Nephron progenitor cell (in vitro differentiated cells): ENCODE data around the gene SLC44A1.

Experiments
- DNase-seq: peaks from one replicate; pipeline ENCODE4 v3.0.0; 2021
- H3K27ac Mint-ChIP-seq: 2 replicates; pipeline ENCODE4 v1.8.0; 2021; ENCODE audit warnings: mild to moderate bottlenecking, moderate library complexity, mixed read lengths
- H3K27me3 Mint-ChIP-seq: 2 replicates; pipeline ENCODE4 v1.8.0; 2021; ENCODE audit warnings: mild to moderate bottlenecking, low read depth, mixed read lengths; ENCODE audit not compliant: poor library complexity
- H3K36me3 Mint-ChIP-seq: 2 replicates; pipeline ENCODE4 v1.8.0; 2021; ENCODE audit warnings: low read depth, mixed read lengths
- H3K4me1 Mint-ChIP-seq: 2 replicates; pipeline ENCODE4 v1.8.0; 2021; ENCODE audit warnings: mixed read lengths
- H3K4me3 Mint-ChIP-seq: 2 replicates; pipeline ENCODE4 v1.8.0; 2021; ENCODE audit warnings: mild to moderate bottlenecking, moderate library complexity, mixed read lengths
- H3K9me3 Mint-ChIP-seq: 2 replicates; pipeline ENCODE4 v1.8.0; 2021; ENCODE audit warnings: mild to moderate bottlenecking, moderate library complexity, mixed read lengths
- TF ChIP-seq, protein P1 (sequence below): fragments of 200-600 bp; sonication (generic); IDR thresholded peaks from 2 replicates; pipeline ENCODE4 v1.5.0; 2021; ENCODE audit warnings: antibody characterized with exemption

Gene SLC44A1

DNA sequence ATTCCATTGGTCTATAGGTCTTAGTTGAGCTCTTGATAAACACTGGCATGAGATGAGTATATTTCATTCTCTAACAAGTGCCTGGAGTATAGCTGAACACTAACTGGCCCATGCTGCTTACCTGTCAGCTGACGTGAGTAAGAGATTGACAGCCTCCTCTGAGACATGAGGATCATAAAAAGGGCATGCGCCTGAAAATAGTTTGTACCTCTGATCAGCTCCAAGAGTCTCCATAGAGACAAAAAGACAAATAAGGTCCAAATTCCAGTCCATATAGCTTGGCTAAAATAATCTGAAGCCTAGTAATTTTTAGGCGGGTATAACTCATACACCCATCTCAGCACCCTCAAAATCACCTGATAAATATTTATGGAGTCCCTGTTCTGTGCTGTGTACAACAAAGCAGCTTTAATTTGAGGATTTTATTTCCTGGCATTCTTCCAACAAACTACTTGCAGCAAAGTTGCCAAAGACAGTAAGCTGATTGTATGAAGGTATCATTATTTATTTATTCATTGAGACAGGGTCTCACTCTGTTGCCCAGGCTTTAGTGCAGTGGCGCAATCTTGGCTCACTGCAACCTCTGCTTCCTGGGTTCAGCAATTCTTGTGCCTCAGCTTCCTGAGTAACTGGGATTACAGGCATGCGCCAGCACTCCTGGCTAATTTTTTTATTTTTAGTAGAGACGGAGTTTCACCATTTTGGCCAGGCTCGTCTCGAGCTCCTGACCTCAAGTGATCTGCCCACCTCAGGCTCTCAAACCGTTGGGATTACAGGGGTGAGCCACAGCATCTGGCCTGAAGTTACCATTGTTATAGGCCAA lies 187.2 kb downstream of the SLC44A1 start:
- Mint-ChIP-seq H3K4me3 (no peak overlapping the region), H3K27me3 (peaks cover 6% of the 10 kb centered on the region), H3K4me1 (peaks cover 30% of the 10 kb centered on the region), H3K27ac (no peak overlapping the region), H3K9me3 (peaks cover 23% of the 10 kb centered on the region), H3K36me3 (peaks cover 9% of the 10 kb centered on the region)
- DNase-seq, result no peak
- TF ChIP-seq, protein P1, sequence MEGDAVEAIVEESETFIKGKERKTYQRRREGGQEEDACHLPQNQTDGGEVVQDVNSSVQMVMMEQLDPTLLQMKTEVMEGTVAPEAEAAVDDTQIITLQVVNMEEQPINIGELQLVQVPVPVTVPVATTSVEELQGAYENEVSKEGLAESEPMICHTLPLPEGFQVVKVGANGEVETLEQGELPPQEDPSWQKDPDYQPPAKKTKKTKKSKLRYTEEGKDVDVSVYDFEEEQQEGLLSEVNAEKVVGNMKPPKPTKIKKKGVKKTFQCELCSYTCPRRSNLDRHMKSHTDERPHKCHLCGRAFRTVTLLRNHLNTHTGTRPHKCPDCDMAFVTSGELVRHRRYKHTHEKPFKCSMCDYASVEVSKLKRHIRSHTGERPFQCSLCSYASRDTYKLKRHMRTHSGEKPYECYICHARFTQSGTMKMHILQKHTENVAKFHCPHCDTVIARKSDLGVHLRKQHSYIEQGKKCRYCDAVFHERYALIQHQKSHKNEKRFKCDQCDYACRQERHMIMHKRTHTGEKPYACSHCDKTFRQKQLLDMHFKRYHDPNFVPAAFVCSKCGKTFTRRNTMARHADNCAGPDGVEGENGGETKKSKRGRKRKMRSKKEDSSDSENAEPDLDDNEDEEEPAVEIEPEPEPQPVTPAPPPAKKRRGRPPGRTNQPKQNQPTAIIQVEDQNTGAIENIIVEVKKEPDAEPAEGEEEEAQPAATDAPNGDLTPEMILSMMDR, result no peak

DNA sequence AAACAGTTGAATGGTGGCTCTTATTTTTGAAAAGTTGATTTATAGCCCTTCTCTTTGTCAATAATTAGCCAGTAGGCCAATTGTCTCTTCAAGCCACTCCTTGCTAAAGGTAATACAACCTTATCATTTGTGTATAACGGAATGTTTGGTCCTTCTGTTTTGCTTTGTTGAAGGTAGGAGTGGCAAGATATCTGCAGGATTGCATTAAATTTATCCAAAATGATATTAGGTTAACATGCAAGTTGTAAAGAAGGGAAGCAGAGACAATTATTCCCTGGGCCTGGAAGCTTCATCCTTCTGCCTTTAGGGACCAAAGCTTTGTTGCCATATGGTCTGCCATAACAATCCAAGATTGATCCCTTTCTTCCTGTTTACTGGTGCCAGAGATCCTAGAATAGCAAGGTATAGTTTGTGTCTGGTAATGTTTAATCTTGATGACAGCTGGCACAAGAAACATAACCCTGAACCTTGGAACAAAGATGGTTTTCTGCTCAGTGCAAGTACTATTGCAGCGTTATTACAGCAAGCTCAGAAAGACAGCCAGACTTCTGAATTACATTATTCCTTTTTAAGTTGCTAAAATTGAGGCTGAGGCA lies 187.9 kb downstream of the SLC44A1 start:
- no peak for DNase-seq
- Mint-ChIP-seq H3K27ac (peak overlapping the region; percentile 71), H3K9me3 (peaks cover 27% of the 10 kb centered on the region), H3K36me3 (peaks cover 9% of the 10 kb centered on the region), H3K4me3 (no peak overlapping the region), H3K27me3 (peaks cover 6% of the 10 kb centered on the region), H3K4me1 (peaks cover 30% of the 10 kb centered on the region)
- TF ChIP-seq, protein P1, result no peak

DNA sequence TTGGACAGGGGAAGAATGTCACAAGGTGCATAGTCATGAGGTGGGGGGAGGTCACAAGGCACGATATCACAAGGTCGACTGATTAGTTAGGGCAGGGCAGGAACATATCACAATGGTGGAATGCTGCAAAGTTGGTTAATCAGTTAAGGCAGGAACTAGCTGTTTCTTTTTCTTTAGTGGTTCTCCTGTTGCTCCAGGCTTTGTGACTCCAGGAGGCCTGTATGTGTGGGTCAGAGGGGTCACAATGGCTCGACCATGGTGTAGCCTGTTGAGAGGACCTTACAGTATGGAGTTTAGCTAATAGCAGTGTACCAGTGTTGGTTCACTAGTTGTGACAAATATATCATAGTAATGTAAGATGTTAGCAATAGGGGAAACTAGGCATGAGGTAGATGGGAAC lies 191.0 kb downstream of the SLC44A1 start:
- TF ChIP-seq, protein P1, result no peak
- DNase-seq, result no peak
- peaks cover 13% of the 10 kb centered on the region for H3K36me3 Mint-ChIP-seq
- H3K27ac Mint-ChIP-seq, result no peak overlapping the region
- H3K4me3 Mint-ChIP-seq, result no peak overlapping the region
- peaks cover 31% of the 10 kb centered on the region for H3K9me3 Mint-ChIP-seq
- peaks cover 53% of the 10 kb centered on the region for H3K4me1 Mint-ChIP-seq
- peaks cover 3% of the 10 kb centered on the region for H3K27me3 Mint-ChIP-seq

DNA sequence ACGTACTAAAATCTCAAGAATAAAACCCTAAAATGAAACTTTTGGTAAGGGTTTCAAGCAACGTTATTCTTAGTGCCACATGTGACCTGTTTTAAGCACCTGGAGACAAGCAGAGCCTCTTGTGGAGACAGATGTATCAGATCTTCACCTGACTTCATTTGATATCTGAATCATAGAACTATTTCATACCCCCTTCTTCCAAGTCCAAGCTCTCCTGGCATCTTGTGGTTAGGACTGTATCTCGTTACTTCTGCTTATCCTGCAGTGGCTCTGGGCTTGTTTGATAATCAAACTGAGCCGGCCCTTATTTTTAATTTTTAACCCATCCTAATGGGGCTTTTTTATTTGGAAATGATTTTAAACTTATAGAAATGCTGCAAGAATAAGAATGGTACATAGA lies 192.3 kb downstream of the SLC44A1 start:
- Mint-ChIP-seq H3K27ac (no peak overlapping the region), H3K36me3 (peaks cover 19% of the 10 kb centered on the region)

DNA sequence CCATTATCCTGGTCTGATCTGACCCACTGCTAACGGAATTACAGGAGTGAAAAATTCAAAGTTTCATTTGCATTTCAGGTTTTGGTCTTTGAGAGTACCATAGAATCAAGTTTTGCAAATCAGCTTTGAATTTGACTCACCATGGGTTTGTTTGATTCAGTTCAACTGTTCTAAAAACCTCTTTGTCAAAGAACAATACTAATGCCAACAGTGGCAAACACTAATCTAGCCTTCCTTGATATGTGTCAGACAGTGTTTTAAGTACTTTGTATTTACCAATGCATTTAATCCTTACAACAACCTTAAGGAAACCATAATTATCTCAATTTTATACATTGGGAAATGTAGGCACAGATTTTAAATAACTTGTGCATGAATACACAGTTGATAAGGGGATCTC lies 193.3 kb downstream of the SLC44A1 start:
- Mint-ChIP-seq H3K36me3 (peaks cover 19% of the 10 kb centered on the region), H3K4me3 (no peak overlapping the region), H3K27ac (peak overlapping the region; percentile 91), H3K27me3 (peaks cover 7% of the 10 kb centered on the region), H3K4me1 (peaks cover 49% of the 10 kb centered on the region), H3K9me3 (peaks cover 34% of the 10 kb centered on the region)
- TF ChIP-seq, protein P1, result no peak
- no peak for DNase-seq

More for the DNA sequence above, 192.3 kb downstream of the SLC44A1 start:
- Mint-ChIP-seq H3K27me3 (peaks cover 7% of the 10 kb centered on the region), H3K4me1 (peaks cover 53% of the 10 kb centered on the region), H3K9me3 (peaks cover 36% of the 10 kb centered on the region), H3K4me3 (no peak overlapping the region)
- no peak for DNase-seq
- TF ChIP-seq, protein P1, result no peak
